Measurements from ENCODE around the gene CCDC197.

CCDC197 gene

DNA sequence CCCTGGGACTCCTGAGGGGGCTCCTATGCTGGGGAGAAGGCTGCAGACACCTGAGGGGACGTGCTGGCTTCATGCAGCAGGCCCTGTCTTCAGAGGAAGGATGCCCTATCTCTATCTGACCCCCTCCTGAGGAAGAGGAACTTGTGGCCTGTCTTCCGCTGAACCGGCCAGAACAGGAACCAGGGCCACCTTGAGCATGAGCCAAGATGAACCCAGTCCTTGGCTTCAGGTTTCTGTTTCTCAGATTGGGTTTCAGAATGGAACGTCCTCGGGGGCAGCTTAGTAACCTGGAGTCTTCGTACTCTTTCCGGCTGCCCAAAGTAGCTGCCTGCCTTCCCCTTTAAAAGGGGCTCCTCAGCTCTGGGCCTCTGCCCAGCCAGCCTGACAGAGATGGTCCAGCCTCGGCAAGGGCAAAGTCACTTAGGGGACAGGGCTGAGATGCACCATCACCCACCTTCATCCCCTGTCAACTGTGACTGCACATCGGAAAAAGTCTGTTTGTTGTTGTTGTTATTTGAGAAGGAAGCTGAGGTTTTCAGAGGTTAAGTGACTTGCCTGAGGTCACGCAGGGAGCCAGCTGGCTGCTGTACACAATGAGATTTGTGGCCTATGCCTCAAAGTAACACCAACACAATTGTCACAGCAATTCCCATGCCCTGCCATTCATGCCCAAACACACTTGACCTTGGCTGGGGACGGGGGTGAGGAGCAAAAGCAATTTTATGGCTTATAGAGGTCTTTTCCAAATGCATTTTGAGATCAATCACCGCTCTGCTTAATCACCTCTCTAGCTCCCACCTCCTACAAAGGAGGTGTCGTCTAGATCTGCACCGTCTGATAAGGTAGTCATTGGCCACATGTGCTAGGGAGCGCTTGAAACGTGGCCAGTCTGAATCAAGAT, 34.1 kb upstream of the CCDC197 start:
- ChIA-PET CTCF (interaction anchor here (0.9 to 30.4 kb wide), 6 partner anchors 8 to 37 kb away, joined by 3 to 632 read pairs (median 5); no protein-coding TSS in a partner anchor), POLR2A (interaction anchor here (1.8 kb wide), 1 partner anchor 10 kb away, joined by 4 read pairs; no protein-coding TSS in a partner anchor)
- Histone ChIP-seq H3K27me3 (replicated peaks in 2 of 5; ENCODE audit: control insufficient read depth in 4 of 5, insufficient read depth in 5 of 5, low read length in 4 of 5) (no peaks in the 10 kb centered on the region), H3K27ac (ENCODE audit: insufficient read depth in 1 of 2, low read depth in 1 of 2, low read length in 2 of 2, poor library complexity in 1 of 2, severe bottlenecking in 2 of 2) (peak overlapping the region; percentile 26 to 55), H3K4me1 (ENCODE audit: control extremely low read depth in 1 of 4, control insufficient read depth in 4 of 4, insufficient read depth in 4 of 4, low read length in 3 of 4) (peaks cover 7 to 53% (median 47%) of the 10 kb centered on the region in 4 experiments), H3K9me3 (ENCODE audit: control extremely low read depth in 1 of 5, control insufficient read depth in 4 of 5, insufficient read depth in 2 of 5, low read depth in 1 of 5, low read length in 4 of 5) (no peaks in the 10 kb centered on the region), H3K4me3 (ENCODE audit: control insufficient read depth in 1 of 7, extremely low read depth in 1 of 7, insufficient read depth in 4 of 7, low read depth in 2 of 7, low read length in 6 of 7) (peak overlapping the region in 1 of 7 experiments; percentile 14), H3K36me3 (ENCODE audit: control insufficient read depth in 4 of 4, insufficient read depth in 4 of 4, low read length in 3 of 4) (no peaks in the 10 kb centered on the region)
- 29% methylated on average over 11 of the region's 16 CpGs for WGBS (ENCODE audit: insufficient coverage)
- DNase-seq, result peak; percentile 66 to 91 (median 88)

DNA sequence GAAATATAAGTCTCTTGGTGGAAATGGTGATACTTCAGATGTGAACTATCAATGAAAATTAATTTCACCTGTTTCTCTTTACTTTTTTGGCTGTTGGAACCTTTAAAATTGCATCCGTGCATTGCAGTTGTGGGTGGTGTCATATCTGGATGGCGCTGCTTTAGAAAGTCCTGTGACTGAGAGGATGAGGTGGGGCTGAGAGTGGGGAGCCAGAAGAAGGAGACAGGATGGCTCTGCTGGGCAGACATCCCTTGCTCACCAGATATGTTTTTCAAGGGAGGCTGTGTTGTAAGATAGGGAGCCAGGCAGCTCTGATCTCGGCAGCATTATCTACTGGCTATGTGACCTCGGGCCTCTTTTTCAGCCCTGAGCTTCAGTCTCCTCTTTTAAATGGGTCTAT, 33.4 kb upstream of the CCDC197 start:
- 84% methylated on average over 4 of the region's 4 CpGs for WGBS (ENCODE audit: insufficient coverage)
- Histone ChIP-seq H3K4me3 (ENCODE audit: control insufficient read depth in 1 of 7, extremely low read depth in 1 of 7, insufficient read depth in 4 of 7, low read depth in 2 of 7, low read length in 6 of 7) (no peak overlapping the region), H3K4me1 (ENCODE audit: control extremely low read depth in 1 of 4, control insufficient read depth in 4 of 4, insufficient read depth in 4 of 4, low read length in 3 of 4) (peaks cover 10 to 53% (median 47%) of the 10 kb centered on the region in 4 experiments), H3K9me3 (ENCODE audit: control extremely low read depth in 1 of 5, control insufficient read depth in 4 of 5, insufficient read depth in 2 of 5, low read depth in 1 of 5, low read length in 4 of 5) (no peaks in the 10 kb centered on the region), H3K36me3 (ENCODE audit: control insufficient read depth in 4 of 4, insufficient read depth in 4 of 4, low read length in 3 of 4) (no peaks in the 10 kb centered on the region), H3K27ac (ENCODE audit: insufficient read depth in 1 of 2, low read depth in 1 of 2, low read length in 2 of 2, poor library complexity in 1 of 2, severe bottlenecking in 2 of 2) (no peak overlapping the region), H3K27me3 (replicated peaks in 2 of 5; ENCODE audit: control insufficient read depth in 4 of 5, insufficient read depth in 5 of 5, low read length in 4 of 5) (no peaks in the 10 kb centered on the region)
- POLR2A ChIA-PET, result no interaction called here
- DNase-seq, result no peak
- CTCF ChIA-PET, result interaction anchor here (1.2 to 30.4 kb wide), 4 partner anchors 8 to 37 kb away, joined by 3 to 632 read pairs (median 10); no protein-coding TSS in a partner anchor

DNA sequence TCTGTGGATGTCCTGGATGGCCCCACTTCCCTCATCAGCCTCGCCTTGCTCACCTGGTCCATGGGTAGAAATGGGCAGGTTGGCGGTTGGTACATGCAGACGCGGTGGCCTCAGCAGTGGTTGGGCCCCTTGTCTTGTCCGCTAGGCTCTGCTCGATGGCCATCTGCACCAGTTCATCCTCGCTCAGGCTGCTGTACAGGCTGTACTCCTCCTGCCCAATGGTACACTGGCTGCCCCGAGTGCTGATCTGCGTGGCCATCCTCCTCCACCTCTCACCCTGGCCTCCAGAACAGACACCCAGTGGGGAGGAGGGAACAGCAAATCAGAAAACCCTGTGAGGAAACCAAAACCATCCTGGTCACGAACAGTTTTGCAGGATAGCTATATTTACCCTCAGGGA, 32.8 kb upstream of the CCDC197 start:
- Histone ChIP-seq H3K27me3 (replicated peaks in 2 of 5; ENCODE audit: control insufficient read depth in 4 of 5, insufficient read depth in 5 of 5, low read length in 4 of 5) (no peaks in the 10 kb centered on the region), H3K36me3 (ENCODE audit: control insufficient read depth in 4 of 4, insufficient read depth in 4 of 4, low read length in 3 of 4) (no peaks in the 10 kb centered on the region), H3K4me1 (ENCODE audit: control extremely low read depth in 1 of 4, control insufficient read depth in 4 of 4, insufficient read depth in 4 of 4, low read length in 3 of 4) (peaks cover 10 to 53% (median 47%) of the 10 kb centered on the region in 4 experiments), H3K9me3 (ENCODE audit: control extremely low read depth in 1 of 5, control insufficient read depth in 4 of 5, insufficient read depth in 2 of 5, low read depth in 1 of 5, low read length in 4 of 5) (no peaks in the 10 kb centered on the region), H3K4me3 (ENCODE audit: control insufficient read depth in 1 of 7, extremely low read depth in 1 of 7, insufficient read depth in 4 of 7, low read depth in 2 of 7, low read length in 6 of 7) (no peak overlapping the region), H3K27ac (ENCODE audit: insufficient read depth in 1 of 2, low read depth in 1 of 2, low read length in 2 of 2, poor library complexity in 1 of 2, severe bottlenecking in 2 of 2) (no peak overlapping the region)
- 98% methylated on average over 10 of the region's 10 CpGs for WGBS (ENCODE audit: insufficient coverage)
- POLR2A ChIA-PET, result no interaction called here
- CTCF ChIA-PET, result interaction anchor here (0.9 to 30.4 kb wide), 4 partner anchors 9 to 36 kb away, joined by 3 to 632 read pairs (median 9); no protein-coding TSS in a partner anchor
- no peak for DNase-seq

DNA sequence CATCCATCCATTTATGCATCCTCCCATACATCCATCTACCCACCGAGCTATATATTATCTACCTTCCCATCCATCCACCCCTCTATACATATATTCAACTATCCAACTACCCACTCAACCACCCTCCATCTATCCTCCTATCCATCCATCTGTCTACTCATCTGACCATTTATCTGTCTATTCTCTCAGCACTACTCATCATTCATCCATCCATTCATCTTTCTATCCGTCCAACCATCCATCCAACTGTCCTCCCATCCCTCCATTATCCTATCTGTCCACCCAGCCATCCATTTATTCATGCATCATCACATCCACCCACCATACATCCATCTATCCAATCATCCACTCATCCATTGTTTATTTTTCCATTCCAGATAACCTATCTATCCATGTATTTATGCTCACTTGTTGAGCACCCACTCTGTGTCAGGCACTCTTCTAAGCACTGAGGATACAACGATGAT, 32.2 kb upstream of the CCDC197 start:
- POLR2A ChIA-PET, result no interaction called here
- CTCF ChIA-PET, result interaction anchor here (0.9 to 30.4 kb wide), 3 partner anchors 14 to 22 kb away, joined by 3 to 632 read pairs (median 3); no protein-coding TSS in a partner anchor
- no peak overlapping the region for H3K27ac ChIP-seq (ENCODE audit: insufficient read depth in 1 of 2, low read depth in 1 of 2, low read length in 2 of 2, poor library complexity in 1 of 2, severe bottlenecking in 2 of 2)

DNA sequence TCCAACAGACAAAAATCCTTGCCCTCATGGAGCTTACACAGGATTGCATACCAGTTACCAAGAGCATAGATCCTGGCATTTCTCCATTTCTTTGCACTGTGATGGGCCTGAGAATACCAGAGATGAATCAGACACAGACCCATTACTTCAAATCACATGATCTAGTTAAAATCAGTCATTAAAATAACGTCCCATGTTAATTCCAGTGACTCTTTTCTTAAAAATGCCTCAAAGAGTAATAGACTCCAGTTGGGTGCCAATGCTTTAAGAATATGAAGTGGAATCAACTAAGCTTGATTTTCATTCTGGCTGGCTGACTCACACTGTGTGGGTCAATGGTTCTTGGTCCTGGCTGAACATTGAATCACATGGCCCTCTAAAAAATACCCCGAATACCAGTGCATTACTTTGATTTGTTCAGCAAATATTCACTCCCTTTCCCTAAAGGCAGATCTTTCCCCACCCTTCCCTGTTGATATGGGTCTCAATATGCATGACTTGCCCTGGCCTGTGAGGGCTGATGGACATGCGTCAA, 31.7 kb upstream of the CCDC197 start:
- no peak for DNase-seq
- whole genome bisulfite sequencing (ENCODE audit: insufficient coverage), result 100% methylated on average over 1 of the region's 3 CpGs
- H3K36me3 ChIP-seq (ENCODE audit: control insufficient read depth in 4 of 4, insufficient read depth in 4 of 4, low read length in 3 of 4), result no peaks in the 10 kb centered on the region
- H3K4me3 ChIP-seq (ENCODE audit: control insufficient read depth in 1 of 7, extremely low read depth in 1 of 7, insufficient read depth in 4 of 7, low read depth in 2 of 7, low read length in 6 of 7), result no peak overlapping the region
- POLR2A ChIA-PET, result no interaction called here
- H3K9me3 ChIP-seq (ENCODE audit: control extremely low read depth in 1 of 5, control insufficient read depth in 4 of 5, insufficient read depth in 2 of 5, low read depth in 1 of 5, low read length in 4 of 5), result no peaks in the 10 kb centered on the region
- H3K27ac ChIP-seq (ENCODE audit: insufficient read depth in 1 of 2, low read depth in 1 of 2, low read length in 2 of 2, poor library complexity in 1 of 2, severe bottlenecking in 2 of 2), result no peak overlapping the region
- no peaks in the 10 kb centered on the region for H3K27me3 ChIP-seq (replicated peaks in 2 of 5; ENCODE audit: control insufficient read depth in 4 of 5, insufficient read depth in 5 of 5, low read length in 4 of 5)
- CTCF ChIA-PET, result interaction anchor here (0.9 to 30.4 kb wide), 3 partner anchors 13 to 22 kb away, joined by 3 to 632 read pairs (median 3); no protein-coding TSS in a partner anchor
- peaks cover 10 to 52% (median 41%) of the 10 kb centered on the region in 4 experiments for H3K4me1 ChIP-seq (ENCODE audit: control extremely low read depth in 1 of 4, control insufficient read depth in 4 of 4, insufficient read depth in 4 of 4, low read length in 3 of 4)

More for the DNA sequence above, 32.2 kb upstream of the CCDC197 start:
- Histone ChIP-seq H3K4me3 (ENCODE audit: control insufficient read depth in 1 of 7, extremely low read depth in 1 of 7, insufficient read depth in 4 of 7, low read depth in 2 of 7, low read length in 6 of 7) (no peak overlapping the region), H3K4me1 (ENCODE audit: control extremely low read depth in 1 of 4, control insufficient read depth in 4 of 4, insufficient read depth in 4 of 4, low read length in 3 of 4) (peaks cover 10 to 53% (median 44%) of the 10 kb centered on the region in 4 experiments), H3K9me3 (ENCODE audit: control extremely low read depth in 1 of 5, control insufficient read depth in 4 of 5, insufficient read depth in 2 of 5, low read depth in 1 of 5, low read length in 4 of 5) (no peaks in the 10 kb centered on the region), H3K27me3 (replicated peaks in 2 of 5; ENCODE audit: control insufficient read depth in 4 of 5, insufficient read depth in 5 of 5, low read length in 4 of 5) (no peaks in the 10 kb centered on the region), H3K36me3 (ENCODE audit: control insufficient read depth in 4 of 4, insufficient read depth in 4 of 4, low read length in 3 of 4) (no peaks in the 10 kb centered on the region)
- no peak for DNase-seq
- WGBS (ENCODE audit: insufficient coverage), result 98% methylated on average over 3 of the region's 3 CpGs

DNA sequence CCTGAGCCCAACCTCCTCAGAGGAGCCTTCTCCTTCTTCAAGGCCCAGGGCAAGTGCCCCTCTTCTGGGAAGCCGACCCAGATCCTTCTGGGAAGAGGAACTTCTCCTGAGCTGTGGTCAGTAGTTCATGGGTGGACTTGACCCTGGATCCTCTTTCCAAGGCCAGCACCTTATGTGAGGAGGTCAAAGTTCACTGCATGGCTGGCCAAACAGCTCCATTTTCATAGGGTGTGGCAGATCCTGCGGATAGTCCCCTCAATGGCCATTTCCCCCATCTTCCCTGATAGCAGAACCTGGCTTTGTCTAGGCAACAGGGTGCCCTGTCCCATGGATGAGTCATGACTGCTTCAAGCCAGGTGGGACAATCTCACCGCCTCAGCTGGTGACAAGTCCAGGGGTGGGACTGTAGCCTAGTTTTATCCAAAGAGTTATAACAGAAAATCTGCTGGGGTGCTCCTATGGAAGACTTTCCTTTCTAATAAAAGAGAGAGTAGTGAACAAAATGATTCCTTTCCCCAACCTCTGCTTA, 31.1 kb upstream of the CCDC197 start:
- H3K9me3 ChIP-seq (ENCODE audit: control extremely low read depth in 1 of 5, control insufficient read depth in 4 of 5, insufficient read depth in 2 of 5, low read depth in 1 of 5, low read length in 4 of 5), result no peaks in the 10 kb centered on the region
- no peak overlapping the region for H3K4me3 ChIP-seq (ENCODE audit: control insufficient read depth in 1 of 7, extremely low read depth in 1 of 7, insufficient read depth in 4 of 7, low read depth in 2 of 7, low read length in 6 of 7)
- no peaks in the 10 kb centered on the region for H3K36me3 ChIP-seq (ENCODE audit: control insufficient read depth in 4 of 4, insufficient read depth in 4 of 4, low read length in 3 of 4)
- ChIA-PET POLR2A (no interaction called here), CTCF (interaction anchor here (1.4 to 30.4 kb wide), 2 partner anchors 16 to 23 kb away, joined by 3 to 632 read pairs; no protein-coding TSS in a partner anchor)
- 100% methylated on average over 3 of the region's 3 CpGs for WGBS (ENCODE audit: insufficient coverage)
- H3K27ac ChIP-seq (ENCODE audit: insufficient read depth in 1 of 2, low read depth in 1 of 2, low read length in 2 of 2, poor library complexity in 1 of 2, severe bottlenecking in 2 of 2), result no peak overlapping the region
- no peak for DNase-seq
- peaks cover 12 to 56% (median 46%) of the 10 kb centered on the region in 4 experiments for H3K4me1 ChIP-seq (ENCODE audit: control extremely low read depth in 1 of 4, control insufficient read depth in 4 of 4, insufficient read depth in 4 of 4, low read length in 3 of 4)
- no peaks in the 10 kb centered on the region for H3K27me3 ChIP-seq (replicated peaks in 2 of 5; ENCODE audit: control insufficient read depth in 4 of 5, insufficient read depth in 5 of 5, low read length in 4 of 5)

Measured in common myeloid progenitor, CD34-positive (primary cell).